ENCODE data around the gene EIF4EBP2. TPM values are rescaled to one million over a fixed set of nuclear protein-coding genes. Genes with fewer than 3 reads are reported as not detected.

Gene EIF4EBP2
- total RNA-seq, 1 experiment from 2014 or later: 112 TPM

- no peak for TF ChIP-seq ZNF532 (CRISPR knock-in tag; IDR thresholded peaks at IDR 0.05; ENCODE audit: borderline replicate concordance)
- TF ChIP-seq NFATC4 (CRISPR knock-in tag; IDR thresholded peaks at IDR 0.05): no peak
- TF ChIP-seq NR2C2 (CRISPR knock-in tag; IDR thresholded peaks at IDR 0.05): no peak
- TF ChIP-seq FOXP1 (CRISPR knock-in tag; IDR thresholded peaks at IDR 0.05; ENCODE audit: borderline replicate concordance): no peak
These were observed 48.6 kb upstream of the EIF4EBP2 start (continued) for GRCh38 chr10:70355051-70356021.

GRCh38 chr10:70357565-70357964, 46.4 kb upstream of the EIF4EBP2 start:
- ATAC-seq (no peak), DNase-seq (ENCODE audit: low spot score) (no peak)
- Mint-ChIP-seq H3K9me3 (no peaks in the 10 kb centered on the region), H3K27me3 (ENCODE audit: low read depth) (no peaks in the 10 kb centered on the region), H3K4me3 (no peak overlapping the region), H3K27ac (no peak overlapping the region), H3K36me3 (0 out of 2 replicates have a peak, but pooled peaks cover 5% of the 10 kb centered on the region), H3K4me1 (peaks cover 11% of the 10 kb centered on the region)
- POLR2A ChIA-PET: no interaction called here
- CTCF ChIA-PET: no interaction called here
- TF ChIP-seq CTCF (IDR thresholded peaks at IDR 0.05) (no peak), ZNF416 (CRISPR knock-in tag; IDR thresholded peaks at IDR 0.05) (no peak), PREB (CRISPR knock-in tag; IDR thresholded peaks at IDR 0.05; ENCODE audit: borderline replicate concordance) (no peak), ZMAT4 (CRISPR knock-in tag; IDR thresholded peaks at IDR 0.05) (no peak), KAT7 (CRISPR knock-in tag; IDR thresholded peaks at IDR 0.05; ENCODE audit: borderline replicate concordance) (no peak), ZNF219 (CRISPR knock-in tag; IDR thresholded peaks at IDR 0.05; ENCODE audit: borderline replicate concordance) (no peak), ZNF671 (CRISPR knock-in tag; IDR thresholded peaks at IDR 0.05) (no peak), SMAD3 (CRISPR knock-in tag; IDR thresholded peaks at IDR 0.05; ENCODE audit: borderline replicate concordance) (no peak), USF1 (CRISPR knock-in tag; IDR thresholded peaks at IDR 0.05) (no peak), ERG (CRISPR knock-in tag; IDR thresholded peaks at IDR 0.05) (no peak), ZNF425 (CRISPR knock-in tag; conservative IDR thresholded peaks at IDR 0.05) (no peak), ZNF423 (CRISPR knock-in tag; IDR thresholded peaks at IDR 0.05) (no peak), ZNF317 (CRISPR knock-in tag; IDR thresholded peaks at IDR 0.05; ENCODE audit: borderline replicate concordance, low read depth) (no peak), ZNF532 (CRISPR knock-in tag; IDR thresholded peaks at IDR 0.05; ENCODE audit: borderline replicate concordance) (no peak)
